Activated T-helper 9 cell treated with anti-CD3 and anti-CD28 coated beads, Interleukin-2, amount 50 U/mL, for 16 hours (primary cell): ENCODE measurements around the gene RHOU.
"Not testable (repeated sequence)": the region's sequence is repeated elsewhere in the genome, so short reads cannot be mapped to it uniquely, and the experiment has no call there.

ENCODE experiments used
- DNase-seq: peaks from one replicate; pipeline ENCODE4 v3.0.0-alpha.2; 2020; ENCODE audit warnings: low read depth

The RHOU gene

GRCh38 chr1:228760979-228761378 is 25.7 kb downstream of the RHOU start:
- no peak for DNase-seq

- DNase-seq = no peak
These were observed 28.3 kb downstream of the RHOU start for GRCh38 chr1:228763561-228763960.

GRCh38 chr1:228765168-228765946 is 30.1 kb downstream of the RHOU start:
- DNase-seq = no peak

GRCh38 chr1:228766788-228767187 is 31.5 kb downstream of the RHOU start:
- DNase-seq = no peak

GRCh38 chr1:228767636-228768354 is 32.5 kb downstream of the RHOU start:
- DNase-seq = no peak

GRCh38 chr1:228768355-228769000 is 33.2 kb downstream of the RHOU start:
- DNase-seq = no peak

GRCh38 chr1:228770779-228771223 is 35.5 kb downstream of the RHOU start:
- no peak for DNase-seq

GRCh38 chr1:228772516-228773212 is 37.4 kb downstream of the RHOU start:
- no peak for DNase-seq

GRCh38 chr1:228775946-228776345 is 40.7 kb downstream of the RHOU start:
- DNase-seq = not testable (repeated sequence)

- DNase-seq = no peak
These were observed 41.2 kb downstream of the RHOU start for GRCh38 chr1:228776449-228776848.

GRCh38 chr1:228777236-228777635 is 42.0 kb downstream of the RHOU start:
- DNase-seq = no peak

GRCh38 chr1:228778026-228778425 is 42.7 kb downstream of the RHOU start:
- DNase-seq = no peak

- DNase-seq = no peak
These were observed 43.2 kb downstream of the RHOU start for GRCh38 chr1:228778466-228778865.

- DNase-seq = no peak
These were observed 43.7 kb downstream of the RHOU start for GRCh38 chr1:228778961-228779360.

GRCh38 chr1:228781161-228781808 is 46.0 kb downstream of the RHOU start:
- DNase-seq = no peak

GRCh38 chr1:228781809-228782661 is 46.8 kb downstream of the RHOU start:
- no peak for DNase-seq

GRCh38 chr1:228782662-228783417 is 47.6 kb downstream of the RHOU start:
- DNase-seq = no peak

- DNase-seq = no peak
These were observed 48.2 kb downstream of the RHOU start for GRCh38 chr1:228783418-228784040.

- no peak for DNase-seq
These were observed 48.9 kb downstream of the RHOU start for GRCh38 chr1:228784181-228784580.
